SJSA1 (cell line): ENCODE measurements around the gene PSMG3. TPM values are rescaled to one million over a fixed set of nuclear protein-coding genes. Genes with fewer than 3 reads are reported as not detected.
A peak's percentile ranks its signal among the peaks of the same experiment; 100 is the strongest.

ENCODE experiments used
- DNase-seq, 2 experiments: peaks; one replicate each; pipeline ENCODE4 v3.0.0-alpha.2; 2015 to 2020; ENCODE audit warnings: low spot score in 2 of 2, low read depth in 1 of 2
- H3K27ac ChIP-seq: fragments of 250-450 bp; sonication (Bioruptor Pico); 2 replicates; pipeline ENCODE4 v1.5.1; 2020; ENCODE audit warnings: mild to moderate bottlenecking, moderate library complexity
- H3K27me3 ChIP-seq: fragments of 250-450 bp; sonication (Bioruptor Pico); replicated peaks from 2 replicates; pipeline ENCODE4 v1.5.1; 2020; ENCODE audit warnings: mild to moderate bottlenecking, moderate library complexity
- H3K36me3 ChIP-seq: fragments of 250-450 bp; sonication (Bioruptor Pico); 2 replicates; pipeline ENCODE4 v1.5.1; 2020; ENCODE audit warnings: mild to moderate bottlenecking
- H3K4me1 ChIP-seq: fragments of 250-450 bp; sonication (Bioruptor Pico); replicated peaks from 2 replicates; pipeline ENCODE4 v1.6.1; 2021; ENCODE audit warnings: mild to moderate bottlenecking
- H3K4me3 ChIP-seq: fragments of 250-450 bp; sonication (Bioruptor Pico); 2 replicates; pipeline ENCODE4 v1.5.1; 2020; ENCODE audit warnings: mild to moderate bottlenecking
- H3K9me3 ChIP-seq: fragments of 250-450 bp; sonication (Bioruptor Pico); replicated peaks from 2 replicates; pipeline ENCODE4 v1.5.1; 2020; ENCODE audit warnings: mild to moderate bottlenecking
- total RNA-seq: library from RNA; depleted of rRNA; stranded (reverse); fragments of >200 nt; shearing (Covaris generic); gene quantifications from 2 replicates; pipeline ENCODE4 v1.2.3, GENCODE V29; 2014

PSMG3 gene
- total RNA-seq, 1 experiment from 2014 or later = 84.7 TPM

- Histone ChIP-seq H3K36me3 (peaks cover 30% of the 10 kb centered on the region), H3K4me3 (no peak overlapping the region), H3K9me3 (no peaks in the 10 kb centered on the region), H3K27me3 (no peaks in the 10 kb centered on the region), H3K4me1 (peaks cover 22% of the 10 kb centered on the region), H3K27ac (no peak overlapping the region)
- DNase-seq = no peak
Observed at GRCh38 chr7:1564603-1565022, 5.2 kb downstream of the PSMG3 start.

GRCh38 chr7:1563981-1564602 is 5.7 kb downstream of the PSMG3 start:
- no peak overlapping the region for H3K4me3 ChIP-seq
- peaks cover 19% of the 10 kb centered on the region for H3K4me1 ChIP-seq
- H3K27ac ChIP-seq = no peak overlapping the region

GRCh38 chr7:1562597-1563051 is 7.2 kb downstream of the PSMG3 start:
- peaks cover 7% of the 10 kb centered on the region for H3K4me1 ChIP-seq
- no peak for DNase-seq
- no peak overlapping the region for H3K4me3 ChIP-seq
- H3K27ac ChIP-seq = no peak overlapping the region
- H3K36me3 ChIP-seq = peaks cover 24% of the 10 kb centered on the region
- no peaks in the 10 kb centered on the region for H3K9me3 ChIP-seq
- H3K27me3 ChIP-seq = no peaks in the 10 kb centered on the region

More at GRCh38 chr7:1563981-1564602, 5.7 kb downstream of the PSMG3 start:
- Histone ChIP-seq H3K27me3 (no peaks in the 10 kb centered on the region), H3K36me3 (peaks cover 30% of the 10 kb centered on the region), H3K9me3 (no peaks in the 10 kb centered on the region)
- no peak for DNase-seq

GRCh38 chr7:1562116-1562515 is 7.7 kb downstream of the PSMG3 start:
- Histone ChIP-seq H3K27ac (no peak overlapping the region), H3K36me3 (peaks cover 19% of the 10 kb centered on the region), H3K27me3 (no peaks in the 10 kb centered on the region), H3K4me1 (peaks cover 2% of the 10 kb centered on the region), H3K4me3 (no peak overlapping the region), H3K9me3 (no peaks in the 10 kb centered on the region)
- DNase-seq = no peak

- Histone ChIP-seq H3K27ac (no peak overlapping the region), H3K4me1 (peaks cover 4% of the 10 kb centered on the region), H3K27me3 (no peaks in the 10 kb centered on the region), H3K9me3 (no peaks in the 10 kb centered on the region), H3K4me3 (no peak overlapping the region), H3K36me3 (peaks cover 12% of the 10 kb centered on the region; the same call in 1 of the 2 replicates)
- DNase-seq = no peak
Observed at GRCh38 chr7:1561036-1561940, 8.5 kb downstream of the PSMG3 start.

GRCh38 chr7:1560620-1561031 is 9.2 kb downstream of the PSMG3 start:
- no peaks in the 10 kb centered on the region for H3K27me3 ChIP-seq
- H3K9me3 ChIP-seq = no peaks in the 10 kb centered on the region
- no peak overlapping the region for H3K27ac ChIP-seq
- peaks cover 10% of the 10 kb centered on the region for H3K4me1 ChIP-seq
- H3K4me3 ChIP-seq = no peak overlapping the region
- no peak for DNase-seq
- peaks cover 7% of the 10 kb centered on the region; the same call in 1 of the 2 replicates for H3K36me3 ChIP-seq

GRCh38 chr7:1559626-1560590 is 9.9 kb downstream of the PSMG3 start:
- Histone ChIP-seq H3K27me3 (no peaks in the 10 kb centered on the region), H3K9me3 (no peaks in the 10 kb centered on the region), H3K4me3 (no peak overlapping the region), H3K27ac (no peak overlapping the region), H3K4me1 (peaks cover 17% of the 10 kb centered on the region), H3K36me3 (0 out of 2 replicates have a peak, but pooled peaks cover under 1% of the 10 kb centered on the region)
- no peak for DNase-seq

GRCh38 chr7:1558841-1559625 is 10.8 kb downstream of the PSMG3 start:
- Histone ChIP-seq H3K9me3 (no peaks in the 10 kb centered on the region), H3K36me3 (no peaks in the 10 kb centered on the region), H3K4me3 (no peak overlapping the region), H3K4me1 (peaks cover 24% of the 10 kb centered on the region), H3K27me3 (no peaks in the 10 kb centered on the region), H3K27ac (no peak overlapping the region)
- no peak for DNase-seq

- Histone ChIP-seq H3K4me1 (peaks cover 24% of the 10 kb centered on the region), H3K27ac (no peak overlapping the region), H3K4me3 (no peak overlapping the region), H3K36me3 (no peaks in the 10 kb centered on the region), H3K9me3 (no peaks in the 10 kb centered on the region), H3K27me3 (no peaks in the 10 kb centered on the region)
- no peak for DNase-seq
Observed at GRCh38 chr7:1558181-1558811, 11.5 kb downstream of the PSMG3 start.

GRCh38 chr7:1557771-1558170 is 12.1 kb downstream of the PSMG3 start:
- Histone ChIP-seq H3K27ac (no peak overlapping the region), H3K36me3 (no peaks in the 10 kb centered on the region)
- no peak for DNase-seq

GRCh38 chr7:1557006-1557405 is 12.8 kb downstream of the PSMG3 start:
- no peak for DNase-seq
- Histone ChIP-seq H3K27ac (no peak overlapping the region), H3K4me3 (no peak overlapping the region), H3K9me3 (no peaks in the 10 kb centered on the region), H3K27me3 (no peaks in the 10 kb centered on the region), H3K4me1 (peaks cover 24% of the 10 kb centered on the region), H3K36me3 (no peaks in the 10 kb centered on the region)

More at GRCh38 chr7:1557771-1558170, 12.1 kb downstream of the PSMG3 start:
- H3K27me3 ChIP-seq = no peaks in the 10 kb centered on the region
- peaks cover 24% of the 10 kb centered on the region for H3K4me1 ChIP-seq
- H3K9me3 ChIP-seq = no peaks in the 10 kb centered on the region
- no peak overlapping the region for H3K4me3 ChIP-seq

GRCh38 chr7:1555813-1556543 is 13.9 kb downstream of the PSMG3 start, which contains the start of gene TMEM184A:
TMEM184A (minus strand) TSS chr7:1556205; CDS start chr7:1555484, 721 bp downstream.
- no peak for DNase-seq
- Histone ChIP-seq H3K27ac (peak within 1 kb of the TSS; percentile 45), H3K4me3 (peak within 1 kb of the TSS; percentile 28), H3K27me3 (no peaks in the 10 kb centered on the region), H3K36me3 (no peaks in the 10 kb centered on the region), H3K4me1 (peaks cover 24% of the 10 kb centered on the region), H3K9me3 (no peaks in the 10 kb centered on the region)
